A673 (cell line): ENCODE data around the gene AP3S1. TPM values are rescaled to one million over a fixed set of nuclear protein-coding genes. Genes with fewer than 3 reads are reported as not detected.

Experiments
- BruUV-seq: library from RNA; stranded (reverse); fragments of 400-500 nt; replicated peaks from 2 replicates; lab custom pipeline; 2021; lab: Mats Ljungman, UMichigan
- CTCF ChIA-PET: fragments of 300-600 bp; sonication (Branson Sonifier 250); formaldehyde crosslinking; loops from one replicate; lab custom pipeline; 2022; ENCODE audit warnings: antibody characterized with exemption; lab: Charles Lee
- POLR2A ChIA-PET: fragments of 300-600 bp; sonication (Branson Sonifier 250); formaldehyde crosslinking; loops from one replicate; lab custom pipeline; 2022; ENCODE audit warnings: antibody characterized with exemption; ENCODE audit not compliant: low non-redundant PET; lab: Charles Lee
- DNase-seq: peaks from one replicate; pipeline ENCODE4 v3.0.0-alpha.2; 2015; ENCODE audit warnings: low spot score
- H3K27ac ChIP-seq: fragments of 200-600 bp; sonication (generic); 2 replicates; pipeline ENCODE4 v1.5.1; 2016; ENCODE audit warnings: mixed run types, low read depth, mild to moderate bottlenecking, mixed read lengths, antibody characterized with exemption, low read length; ENCODE audit not compliant: poor library complexity, severe bottlenecking
- H3K27me3 ChIP-seq: fragments of 200-600 bp; sonication (generic); replicated peaks from 2 replicates; pipeline ENCODE4 v1.6.1; 2017; ENCODE audit warnings: mixed run types, low read depth, mild to moderate bottlenecking, mixed read lengths, antibody characterized with exemption, low read length; ENCODE audit not compliant: insufficient read depth, poor library complexity
- H3K36me3 ChIP-seq: fragments of 200-600 bp; sonication (generic); 2 replicates; pipeline ENCODE4 v1.6.1; 2016; ENCODE audit warnings: mixed run types, mild to moderate bottlenecking, mixed read lengths, antibody characterized with exemption, low read length; ENCODE audit not compliant: insufficient read depth, poor library complexity, severe bottlenecking
- H3K4me1 ChIP-seq: fragments of 200-600 bp; sonication (generic); 2 replicates; pipeline ENCODE4 v1.6.1; 2017; ENCODE audit warnings: mixed run types, mild to moderate bottlenecking, mixed read lengths, antibody characterized with exemption, low read length; ENCODE audit not compliant: insufficient read depth, poor library complexity, severe bottlenecking
- H3K4me3 ChIP-seq: fragments of 200-600 bp; sonication (generic); 2 replicates; pipeline ENCODE4 v1.5.1; 2016; ENCODE audit warnings: low read depth, mixed run types, mild to moderate bottlenecking, mixed read lengths, low read length; ENCODE audit not compliant: poor library complexity, severe bottlenecking
- H3K9me3 ChIP-seq: fragments of 200-600 bp; sonication (generic); 2 replicates; pipeline ENCODE4 v1.6.1; 2016; ENCODE audit warnings: mixed run types, low read depth, mild to moderate bottlenecking, mixed read lengths, antibody characterized with exemption, low read length; ENCODE audit not compliant: poor library complexity, severe bottlenecking
- EZH2 ChIP-seq: fragments of 200-600 bp; sonication (generic); IDR thresholded peaks from 2 replicates; pipeline ENCODE4 v1.6.1; 2017; ENCODE audit warnings: borderline replicate concordance, low read depth, mild to moderate bottlenecking, mixed read lengths, antibody characterized with exemption, low read length; ENCODE audit not compliant: poor library complexity, severe bottlenecking
- intact Hi-C: fragments of 100-400 bp; cut with micrococcal nuclease; formaldehyde crosslinking; loops from one replicate; pipeline ENCODE4 v1.10.0; 2022; ENCODE audit not compliant: unreplicated experiment
- total RNA-seq: library from RNA; stranded (reverse); gene quantifications from 2 replicates; pipeline ENCODE4 v1.2.3, GENCODE V29; 2021
- TF ChIP-seq, protein P1 (sequence below): fragments of 300-800, 200-600 bp; sonication (generic); conservative IDR thresholded peaks from 2 replicates; pipeline ENCODE4 v1.5.1; 2017; ENCODE audit warnings: low read depth, mild to moderate bottlenecking, antibody characterized with exemption, low read length, moderate library complexity, mixed read lengths

The AP3S1 gene
- total RNA-seq, 1 experiment from 2014 or later, result 66.9 TPM

DNA sequence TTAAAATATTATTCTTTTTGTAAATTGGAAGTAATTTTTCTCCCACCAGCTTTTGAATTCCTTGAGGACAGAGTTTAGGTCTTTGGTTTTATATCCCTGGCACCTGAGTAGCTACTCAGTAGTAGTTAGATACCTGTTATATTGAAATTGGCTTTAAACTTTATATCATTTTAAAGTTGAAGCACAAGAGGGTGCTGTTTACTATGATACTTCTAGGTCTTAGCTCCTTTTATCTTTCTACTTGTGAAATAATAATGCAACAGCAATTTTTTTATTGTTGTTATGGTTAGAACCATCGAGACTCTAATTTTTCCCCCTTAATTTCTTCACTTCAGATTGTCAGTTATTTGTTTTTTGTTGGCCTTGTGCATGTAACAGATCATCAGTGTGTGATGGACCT, 46.3 kb downstream of the AP3S1 start:
- H3K4me3 ChIP-seq, result no peak overlapping the region
- no peaks in the 10 kb centered on the region for H3K4me1 ChIP-seq
- no peaks in the 10 kb centered on the region for H3K9me3 ChIP-seq
- ChIA-PET POLR2A (no interaction called here), CTCF (interaction anchor here (1.1 kb wide), 1 partner anchor 180 kb away, joined by 4 read pairs; no protein-coding TSS in a partner anchor)
- DNase-seq, result peak; percentile 8
- H3K27me3 ChIP-seq, result no peaks in the 10 kb centered on the region
- TF ChIP-seq EZH2, result no peak
- TF ChIP-seq, protein P1, sequence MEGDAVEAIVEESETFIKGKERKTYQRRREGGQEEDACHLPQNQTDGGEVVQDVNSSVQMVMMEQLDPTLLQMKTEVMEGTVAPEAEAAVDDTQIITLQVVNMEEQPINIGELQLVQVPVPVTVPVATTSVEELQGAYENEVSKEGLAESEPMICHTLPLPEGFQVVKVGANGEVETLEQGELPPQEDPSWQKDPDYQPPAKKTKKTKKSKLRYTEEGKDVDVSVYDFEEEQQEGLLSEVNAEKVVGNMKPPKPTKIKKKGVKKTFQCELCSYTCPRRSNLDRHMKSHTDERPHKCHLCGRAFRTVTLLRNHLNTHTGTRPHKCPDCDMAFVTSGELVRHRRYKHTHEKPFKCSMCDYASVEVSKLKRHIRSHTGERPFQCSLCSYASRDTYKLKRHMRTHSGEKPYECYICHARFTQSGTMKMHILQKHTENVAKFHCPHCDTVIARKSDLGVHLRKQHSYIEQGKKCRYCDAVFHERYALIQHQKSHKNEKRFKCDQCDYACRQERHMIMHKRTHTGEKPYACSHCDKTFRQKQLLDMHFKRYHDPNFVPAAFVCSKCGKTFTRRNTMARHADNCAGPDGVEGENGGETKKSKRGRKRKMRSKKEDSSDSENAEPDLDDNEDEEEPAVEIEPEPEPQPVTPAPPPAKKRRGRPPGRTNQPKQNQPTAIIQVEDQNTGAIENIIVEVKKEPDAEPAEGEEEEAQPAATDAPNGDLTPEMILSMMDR, result no peak; the same call in 1 of the 2 replicates
- no TSS peak for BruUV-seq
- intact Hi-C loops, result no loop called here
- no peaks in the 10 kb centered on the region for H3K36me3 ChIP-seq
- no peak overlapping the region for H3K27ac ChIP-seq

- Histone ChIP-seq H3K27ac (no peak overlapping the region), H3K4me3 (no peak overlapping the region), H3K9me3 (no peaks in the 10 kb centered on the region), H3K4me1 (no peaks in the 10 kb centered on the region), H3K27me3 (no peaks in the 10 kb centered on the region), H3K36me3 (no peaks in the 10 kb centered on the region)
- no peak for DNase-seq
- TF ChIP-seq EZH2, result no peak
- TF ChIP-seq, protein P1, result no peak
- intact Hi-C loops, result no loop called here
- POLR2A ChIA-PET, result no interaction called here
- no TSS peak for BruUV-seq
- CTCF ChIA-PET, result no interaction called here
Measured at GRCh38 chr5:115892021-115892420, 50.3 kb downstream of the AP3S1 start.

DNA sequence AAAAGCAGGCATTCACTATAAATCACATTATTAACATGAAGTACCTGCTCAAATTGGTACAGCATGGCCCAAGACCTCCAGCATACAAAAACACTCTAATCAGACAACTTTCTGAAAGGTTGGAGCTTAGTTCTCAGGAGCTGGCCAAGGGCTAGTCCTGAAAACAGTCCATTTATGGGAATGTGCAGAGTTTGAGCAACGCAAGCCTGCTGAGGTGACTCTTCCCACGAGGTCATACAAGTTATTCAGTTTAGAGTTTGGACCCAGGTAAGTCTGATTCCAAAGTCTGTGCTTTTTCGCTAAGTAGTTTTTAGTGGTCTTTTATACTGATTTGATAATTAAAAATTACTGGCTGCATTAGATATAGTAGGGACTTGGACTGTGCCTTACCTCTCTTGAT, 52.6 kb downstream of the AP3S1 start:
- POLR2A ChIA-PET, result no interaction called here

More for the DNA sequence above, 52.6 kb downstream of the AP3S1 start:
- no peaks in the 10 kb centered on the region for H3K36me3 ChIP-seq
- TF ChIP-seq, protein P1, result no peak
- TF ChIP-seq EZH2, result no peak
- no peak overlapping the region for H3K4me3 ChIP-seq
- intact Hi-C loops, result no loop called here
- no peaks in the 10 kb centered on the region for H3K9me3 ChIP-seq
- no TSS peak for BruUV-seq
- DNase-seq, result no peak
- H3K4me1 ChIP-seq, result no peaks in the 10 kb centered on the region
- CTCF ChIA-PET, result no interaction called here
- H3K27ac ChIP-seq, result no peak overlapping the region
- no peaks in the 10 kb centered on the region for H3K27me3 ChIP-seq
